NOMO-1 treated with DMSO at 0.1 percent for 48 hours (cell line): ENCODE data around the gene ARID1B.

ENCODE experiments used
- DNase-seq: peaks from one replicate; lab custom pipeline; 2025; ENCODE audit not compliant: unreplicated experiment; lab: John Stamatoyannopoulos, UW

ARID1B gene

GRCh38 chr6:156790711-156791319, 13.6 kb downstream of the ARID1B start:
- DNase-seq, result no peak

DNA sequence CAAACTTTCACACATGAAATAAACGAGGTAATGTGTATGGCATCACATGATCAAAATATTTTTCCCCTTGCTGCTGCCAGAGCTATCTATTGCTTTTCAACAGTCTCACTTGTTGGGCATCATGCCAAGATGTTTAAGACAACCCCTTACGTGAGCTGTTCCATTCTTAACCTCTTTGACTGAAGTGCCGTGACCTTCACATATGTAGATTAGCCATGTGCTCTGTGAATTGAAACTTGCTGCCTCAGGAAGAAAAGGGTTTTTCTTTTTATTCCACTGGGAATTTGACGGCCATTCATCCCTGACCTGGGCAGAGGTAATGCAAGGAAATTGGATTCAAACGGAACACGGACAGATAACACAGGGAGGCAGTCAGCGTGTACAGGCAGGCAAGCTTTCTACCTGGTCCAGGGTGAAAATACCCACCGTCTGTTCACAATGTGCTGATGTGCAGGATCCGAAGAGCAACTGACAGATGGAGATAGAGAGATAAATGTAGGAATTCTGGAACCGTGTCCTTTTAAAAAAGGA, 14.2 kb downstream of the ARID1B start:
- no peak for DNase-seq

DNA sequence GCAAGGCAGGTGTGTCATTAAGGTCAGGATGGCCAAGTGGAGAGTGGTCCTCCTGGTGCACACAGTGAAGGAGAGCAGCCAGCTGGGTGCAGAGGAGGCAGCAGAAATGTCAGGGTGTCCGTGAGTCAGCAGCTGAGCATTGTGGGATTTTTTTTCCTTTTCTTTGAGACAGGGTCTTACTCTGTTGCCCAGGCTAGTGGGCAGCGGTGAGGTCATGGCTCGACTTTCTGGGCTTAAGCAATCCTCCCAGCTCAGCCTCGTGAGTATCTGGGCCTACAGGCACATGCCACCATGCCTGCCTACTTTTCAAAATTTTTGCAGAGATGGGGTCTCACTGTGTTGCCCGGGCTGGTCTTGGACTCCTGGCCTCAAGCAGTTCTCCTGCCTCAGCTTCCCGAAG, 16.0 kb downstream of the ARID1B start:
- DNase-seq, result no peak

- DNase-seq, result no peak
Observed at GRCh38 chr6:156794546-156795354, 17.6 kb downstream of the ARID1B start.

- DNase-seq, result no peak
Observed at GRCh38 chr6:156795825-156796224, 18.6 kb downstream of the ARID1B start.

- DNase-seq, result no peak
Observed at GRCh38 chr6:156796627-156797026, 19.4 kb downstream of the ARID1B start.

GRCh38 chr6:156797901-156798735, 20.9 kb downstream of the ARID1B start:
- DNase-seq, result no peak

GRCh38 chr6:156801712-156802111, 24.5 kb downstream of the ARID1B start:
- DNase-seq, result no peak

DNA sequence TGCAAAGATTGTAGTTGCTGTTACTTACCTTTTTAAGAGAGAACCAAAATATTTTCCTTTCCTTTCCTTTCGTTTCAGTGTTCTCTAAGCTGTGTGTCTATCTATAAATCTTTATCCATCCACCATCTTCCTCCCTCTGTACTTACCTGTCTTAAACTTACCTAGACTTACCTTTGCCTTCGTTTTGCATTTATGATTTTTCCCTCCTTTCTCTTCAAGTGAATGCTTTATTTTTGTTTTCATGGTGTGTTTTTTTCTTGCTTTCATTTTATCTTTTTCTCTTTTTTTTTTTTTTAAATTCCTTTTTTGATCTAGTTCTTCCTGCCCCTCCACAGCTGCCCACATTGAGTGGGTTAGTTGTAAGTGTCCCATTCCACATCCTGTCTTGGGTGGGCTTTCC, 26.2 kb downstream of the ARID1B start:
- no peak for DNase-seq

DNA sequence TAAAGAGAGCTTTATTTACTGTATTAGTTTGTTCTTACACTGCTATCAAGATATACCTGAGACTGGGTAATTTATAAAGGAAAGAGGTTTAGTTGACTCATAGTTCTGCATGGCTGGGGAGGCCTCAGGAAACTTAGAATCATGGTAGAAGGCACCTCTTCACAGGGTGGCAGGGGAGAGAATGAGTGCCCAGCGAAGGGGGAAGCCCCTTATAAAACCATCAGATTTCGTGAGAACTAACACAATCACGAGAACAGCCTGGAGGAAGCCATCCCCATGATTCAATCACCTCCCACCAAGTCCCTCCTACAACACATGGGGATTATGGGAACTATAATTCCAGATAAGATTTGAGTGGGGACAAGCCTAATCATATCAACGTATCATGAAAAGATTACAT, 27.2 kb downstream of the ARID1B start:
- DNase-seq, result no peak

DNA sequence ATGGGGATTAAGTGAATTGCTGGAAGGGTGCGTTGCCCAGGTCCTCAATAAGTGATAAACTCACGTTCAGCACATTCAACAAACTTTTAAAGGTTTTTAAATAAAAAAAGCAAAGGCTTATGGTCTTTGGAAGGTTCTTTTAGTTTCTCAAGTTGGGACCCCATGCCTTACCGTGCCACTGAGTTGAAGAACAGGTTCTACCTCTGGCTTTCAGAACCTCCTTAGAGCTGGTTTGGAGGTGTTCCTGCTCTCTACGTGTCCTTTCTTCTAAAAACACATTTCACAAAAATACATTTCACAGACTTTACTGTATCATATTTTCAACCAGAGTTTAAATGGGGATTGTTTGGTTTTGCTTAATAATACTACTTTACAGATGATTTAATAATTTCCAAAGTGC, 29.0 kb downstream of the ARID1B start:
- DNase-seq, result no peak

GRCh38 chr6:156807028-156807427, 29.9 kb downstream of the ARID1B start:
- DNase-seq, result peak; percentile 53

DNA sequence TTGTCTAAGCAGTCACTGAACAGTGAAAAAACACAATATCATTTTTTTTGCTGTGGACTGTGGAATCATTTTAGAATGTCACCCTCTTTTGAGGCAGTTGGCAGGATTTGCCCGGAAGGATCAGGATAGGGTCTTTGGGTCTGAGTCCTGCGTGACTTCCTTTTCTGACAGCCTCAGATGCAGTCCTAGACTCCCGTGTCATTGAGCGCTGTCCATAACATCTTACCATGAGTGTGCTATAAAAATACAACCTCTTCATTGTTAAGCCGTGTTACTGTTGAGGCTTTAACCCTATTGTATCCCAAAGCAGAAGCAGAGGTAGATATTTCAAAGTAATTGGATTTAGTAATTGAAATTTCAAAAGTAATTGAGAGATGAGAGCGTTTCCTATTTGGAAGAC, 30.6 kb downstream of the ARID1B start:
- no peak for DNase-seq

- no peak for DNase-seq
Observed at GRCh38 chr6:156808287-156808686, 31.1 kb downstream of the ARID1B start.

DNA sequence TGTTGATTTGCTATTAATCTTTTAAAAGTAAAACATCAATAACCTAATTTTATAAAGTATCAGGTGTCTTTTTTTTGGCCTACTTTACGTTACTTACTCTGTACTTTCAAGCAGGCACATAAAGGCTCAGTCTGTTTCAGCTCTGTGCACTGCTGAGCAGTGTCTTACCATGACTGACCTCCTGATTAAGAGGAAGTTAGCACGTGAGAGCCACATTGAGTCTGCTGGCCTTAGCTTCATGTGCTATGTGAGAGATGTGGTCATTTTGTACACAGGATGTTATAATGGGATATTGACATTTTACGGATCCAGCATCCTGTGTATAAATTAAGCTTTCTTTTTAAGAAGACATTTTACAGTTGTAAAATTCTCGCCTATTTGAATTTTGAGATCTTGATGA, 31.9 kb downstream of the ARID1B start:
- peak; percentile 38 for DNase-seq

GRCh38 chr6:156809446-156810178, 32.4 kb downstream of the ARID1B start:
- DNase-seq, result no peak

GRCh38 chr6:156814036-156814581, 36.9 kb downstream of the ARID1B start:
- no peak for DNase-seq

DNA sequence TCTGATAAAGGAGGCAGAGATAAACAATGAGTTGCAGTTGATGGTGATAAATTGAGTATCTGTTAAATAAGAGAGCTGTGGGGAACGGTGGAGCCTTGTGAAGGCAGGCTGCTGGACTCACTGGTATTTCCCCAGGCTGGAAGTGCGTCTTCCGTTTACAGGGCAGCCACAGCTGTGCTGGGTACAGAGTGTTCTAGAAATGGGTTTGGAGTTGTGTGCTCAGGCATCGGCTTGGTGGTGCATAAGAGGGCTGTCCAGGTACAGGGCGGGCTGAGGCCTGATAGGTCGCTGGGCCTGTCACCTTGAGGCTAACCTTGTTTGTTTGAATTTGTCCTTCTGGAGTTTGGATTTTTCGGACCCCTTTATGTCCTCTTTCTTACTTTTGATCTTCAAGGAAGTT, 39.3 kb downstream of the ARID1B start:
- DNase-seq, result no peak

GRCh38 chr6:156820089-156820798, 43.1 kb downstream of the ARID1B start:
- no peak for DNase-seq

- no peak for DNase-seq
Observed at GRCh38 chr6:156821707-156822106, 44.5 kb downstream of the ARID1B start.
